ENCODE results near the gene RPUSD2.

- TF ChIP-seq CTCF (IDR thresholded peaks at IDR 0.05; ENCODE audit: low read depth, low read length) = no peak
- no peak for TF ChIP-seq EZH2phosphoT487 (IDR thresholded peaks at IDR 0.05; ENCODE audit: low read depth)
Measured at GRCh38 chr15:40548610-40549009, 20.5 kb upstream of the RPUSD2 start.
